DMS79 treated with DMSO at 0.1 percent for 48 hours (cell line): Measurements from ENCODE around the gene FCN3.
"Not testable (repeated sequence)": the region's sequence is repeated elsewhere in the genome, so short reads cannot be mapped to it uniquely, and the experiment has no call there.

Experiments
- DNase-seq: peaks from one replicate; lab custom pipeline; 2025; lab: John Stamatoyannopoulos, UW

Gene FCN3

GRCh38 chr1:27399251-27400025 lies 24.8 kb upstream of the FCN3 start:
- DNase-seq = no peak

GRCh38 chr1:27398405-27399149 lies 24.0 kb upstream of the FCN3 start:
- DNase-seq = no peak

GRCh38 chr1:27397749-27398148 lies 23.1 kb upstream of the FCN3 start:
- DNase-seq = no peak

GRCh38 chr1:27397110-27397509 lies 22.5 kb upstream of the FCN3 start:
- no peak for DNase-seq

GRCh38 chr1:27395441-27396195 lies 21.0 kb upstream of the FCN3 start:
- peak; percentile 85 for DNase-seq

- DNase-seq = no peak
Measured at GRCh38 chr1:27394925-27395324, 20.3 kb upstream of the FCN3 start.

GRCh38 chr1:27394282-27394658 lies 19.6 kb upstream of the FCN3 start:
- DNase-seq = no peak

- DNase-seq = no peak
Measured at GRCh38 chr1:27393641-27394281, 19.1 kb upstream of the FCN3 start.

- DNase-seq = no peak
Measured at GRCh38 chr1:27392778-27393635, 18.4 kb upstream of the FCN3 start.

- peak; percentile 91 for DNase-seq
Measured at GRCh38 chr1:27392096-27392777, 17.6 kb upstream of the FCN3 start, which contains the start of gene GPR3. TSS of gene GPR3 (plus strand) at chr1:27392622. CDS start at chr1:27393799, 1,177 bp downstream.

GRCh38 chr1:27391511-27392095 lies 17.0 kb upstream of the FCN3 start:
- peak; percentile 53 for DNase-seq

GRCh38 chr1:27388337-27389005 lies 13.8 kb upstream of the FCN3 start:
- DNase-seq = peak; percentile 83

- not testable (repeated sequence) for DNase-seq
Measured at GRCh38 chr1:27384797-27385196, 10.2 kb upstream of the FCN3 start.

- no peak for DNase-seq
Measured at GRCh38 chr1:27383661-27384060, 9.0 kb upstream of the FCN3 start.

- no peak for DNase-seq
Measured at GRCh38 chr1:27383039-27383605, 8.5 kb upstream of the FCN3 start, which contains the start of gene CD164L2. TSS of gene CD164L2 (minus strand) at chr1:27383333. CDS start at chr1:27383239, 94 bp downstream.

GRCh38 chr1:27381969-27382762 lies 7.5 kb upstream of the FCN3 start:
- DNase-seq = no peak

GRCh38 chr1:27380766-27381733 lies 6.4 kb upstream of the FCN3 start:
- no peak for DNase-seq
